Motor neuron (in vitro differentiated cells): ENCODE results near the gene SMIM22. TPM values are rescaled to one million over a fixed set of nuclear protein-coding genes. Genes with fewer than 3 reads are reported as not detected.

Experiments
- ATAC-seq, 8 experiments: fragments of 200-7000 bp; cut with Tn5 transposase; replicated peaks in 6 of 8; 2 replicates each; pipeline ENCODE4 v1.8.0; 2021; ENCODE audit warnings: mild to moderate bottlenecking in 8 of 8, moderate library complexity in 8 of 8
- H3K27ac ChIP-seq, 2 donors: fragments of 250-450 bp; sonication (Bioruptor Pico); 2 replicates each; pipeline ENCODE4 v1.9.0; 2021; ENCODE audit warnings: antibody characterized with exemption in 2 of 2, mild to moderate bottlenecking in 2 of 2, moderate library complexity in 1 of 2
- H3K4me1 ChIP-seq, 2 donors: fragments of 250-450 bp; sonication (Bioruptor Pico); replicated peaks in 1 of 2; 2 replicates each; pipeline ENCODE4 v1.6.1; 2021; ENCODE audit warnings: antibody characterized with exemption in 2 of 2, mild to moderate bottlenecking in 2 of 2, moderate library complexity in 1 of 2
- H3K4me3 ChIP-seq, 5 donors: fragments of 250-450 bp; sonication (Bioruptor Pico); 2 replicates each; pipeline ENCODE4 v1.9.0; 2021; ENCODE audit warnings: antibody characterized with exemption in 5 of 5, mild to moderate bottlenecking in 5 of 5, moderate library complexity in 4 of 5
- WGBS, 10 experiments: fragments of 450-650 bp; shearing (Covaris generic); methylation state at CpG; one replicate each; pipeline ENCODE4 v1.0.0; 2022; 5-methylcytosine and 5-hydroxymethylcytosine counted together
- in situ Hi-C, 9 experiments: fragments of 400-800 bp; cut with MboI; loops; one replicate each; pipeline ENCODE4 v1.15.0; 2021; ENCODE audit warnings: low sequenced_read_pairs in 9 of 9, low pct_unique_long_range_greater_than_20kb in 2 of 9; ENCODE audit not compliant: unreplicated experiment in 9 of 9
- total RNA-seq, 8 experiments: library from RNA; unstranded; fragments of 300-600 nt; gene quantifications; 2 replicates each; pipeline versions ENCODE4 v1.2.3 to v1.2.4, GENCODE V29; 2022

SMIM22 gene
- total RNA-seq, 8 experiments from 2014 or later, result 0.71 to 2.1 (median 0.98) TPM; not detected in 1

GRCh38 chr16:4790261-4790660, 4.9 kb upstream of the SMIM22 start:
- in situ Hi-C loops, result no loop called here
- H3K27ac ChIP-seq, result no peak overlapping the region
- H3K4me3 ChIP-seq, result no peak overlapping the region
- no peak for ATAC-seq
- 24 to 100% (median 89%) methylated on average over 1 to 9 of the region's 10 CpGs; no CpG with 5 or more reads in 4 of the 10 experiments for WGBS, 10 experiments
- no peaks in the 10 kb centered on the region for H3K4me1 ChIP-seq

- 18 to 92% (median 80%) methylated on average over 1 to 10 of the region's 10 CpGs; no CpG with 5 or more reads in 3 of the 10 experiments for WGBS, 10 experiments
- H3K4me1 ChIP-seq, result no peaks in the 10 kb centered on the region
- in situ Hi-C loops, result no loop called here
- H3K4me3 ChIP-seq, result no peak overlapping the region
- no peak overlapping the region for H3K27ac ChIP-seq
- ATAC-seq, result no peak
Observed at GRCh38 chr16:4790871-4791270, 4.3 kb upstream of the SMIM22 start.

GRCh38 chr16:4792951-4793513, 2.1 kb upstream of the SMIM22 start:
- H3K4me3 ChIP-seq, result no peak overlapping the region
- in situ Hi-C loops, result no loop called here
- WGBS, 10 experiments, result 50 to 96% (median 80%) methylated on average over 2 to 10 of the region's 13 CpGs; no CpG with 5 or more reads in 1 of the 10 experiments
- no peak for ATAC-seq
- H3K27ac ChIP-seq, result no peak overlapping the region
- no peaks in the 10 kb centered on the region for H3K4me1 ChIP-seq

GRCh38 chr16:4795828-4796572, 831 bp downstream of the SMIM22 start:
- H3K4me3 ChIP-seq, result no peak overlapping the region
- WGBS, 10 experiments, result 78 to 100% (median 80%) methylated on average over 1 to 7 of the region's 30 CpGs; no CpG with 5 or more reads in 5 of the 10 experiments
- peak in 2 of 8 experiments; percentile 2 to 13 for ATAC-seq
- H3K27ac ChIP-seq, result no peak overlapping the region
- H3K4me1 ChIP-seq, result peaks cover 0 to 3% of the 10 kb centered on the region in 2 donors
- in situ Hi-C loops, result no loop called here

- Histone ChIP-seq H3K4me3 (no peak overlapping the region), H3K27ac (no peak overlapping the region), H3K4me1 (peaks cover 3 to 9% of the 10 kb centered on the region in 2 donors)
- ATAC-seq, result no peak
- WGBS, 10 experiments, result 87 to 100% methylated on average over 1 to 3 of the region's 21 CpGs; no CpG with 5 or more reads in 8 of the 10 experiments
- in situ Hi-C loops, result no loop called here
Observed at GRCh38 chr16:4796982-4797804, 2.0 kb downstream of the SMIM22 start.

GRCh38 chr16:4797805-4798252, 2.7 kb downstream of the SMIM22 start:
- Histone ChIP-seq H3K27ac (no peak overlapping the region), H3K4me1 (peaks cover 3 to 9% of the 10 kb centered on the region in 2 donors), H3K4me3 (no peak overlapping the region)
- ATAC-seq, result no peak
- in situ Hi-C loops, result no loop called here
- 88 to 93% (median 89%) methylated on average over 3 to 6 of the region's 22 CpGs; no CpG with 5 or more reads in 7 of the 10 experiments for WGBS, 10 experiments

- WGBS, 10 experiments, result 100% methylated on average over 1 of the region's 16 CpGs; no CpG with 5 or more reads in 7 of the 10 experiments
- no peak overlapping the region for H3K27ac ChIP-seq
- H3K4me3 ChIP-seq, result no peak overlapping the region
- ATAC-seq, result no peak
- in situ Hi-C loops, result no loop called here
- H3K4me1 ChIP-seq, result peaks cover 7 to 9% of the 10 kb centered on the region in 2 donors
Observed at GRCh38 chr16:4798456-4798855, 3.3 kb downstream of the SMIM22 start.

- in situ Hi-C loops, result no loop called here
- ATAC-seq, result no peak
- Histone ChIP-seq H3K27ac (no peak overlapping the region), H3K4me1 (peaks cover 9% of the 10 kb centered on the region in 2 donors), H3K4me3 (no peak overlapping the region)
- 90 to 100% (median 93%) methylated on average over 1 to 5 of the region's 19 CpGs; no CpG with 5 or more reads in 5 of the 10 experiments for WGBS, 10 experiments
Observed at GRCh38 chr16:4799171-4799855, 4.1 kb downstream of the SMIM22 start.

GRCh38 chr16:4800290-4801041, 5.3 kb downstream of the SMIM22 start:
- in situ Hi-C loops, result no loop called here
- Histone ChIP-seq H3K4me3 (no peak overlapping the region), H3K27ac (no peak overlapping the region), H3K4me1 (peaks cover 9% of the 10 kb centered on the region in 2 donors)
- WGBS, 10 experiments, result 70 to 100% (median 78%) methylated on average over 2 to 8 of the region's 17 CpGs; no CpG with 5 or more reads in 5 of the 10 experiments
- peak in 1 of 8 experiments; percentile 4 for ATAC-seq

- peaks cover 9% of the 10 kb centered on the region in 2 donors for H3K4me1 ChIP-seq
- H3K4me3 ChIP-seq, result peak overlapping the region; percentile 58 to 88 (median 70)
- 20 to 76% methylated on average over 2 to 4 of the region's 29 CpGs; no CpG with 5 or more reads in 8 of the 10 experiments for WGBS, 10 experiments
- no peak for ATAC-seq
- H3K27ac ChIP-seq, result peak overlapping the region; percentile 89 to 94
- in situ Hi-C loops, result no loop called here
Observed at GRCh38 chr16:4801051-4801961, 6.1 kb downstream of the SMIM22 start.

GRCh38 chr16:4801962-4802658, 6.9 kb downstream of the SMIM22 start, which contains the start of gene ROGDI:
ROGDI (minus strand) TSS chr16:4802633; CDS start chr16:4802571, 62 bp downstream.
- peak within 1 kb of the TSS; percentile 89 to 94 for H3K27ac ChIP-seq
- H3K4me3 ChIP-seq, result peak within 1 kb of the TSS; percentile 58 to 88 (median 70)
- WGBS, 10 experiments, result no CpG with 5 or more reads among the region's 70 CpGs
- peaks cover 9% of the 10 kb centered on the region in 2 donors for H3K4me1 ChIP-seq
- ATAC-seq, result peak; percentile 37 to 60 (median 48)
- in situ Hi-C loops, result no loop called here
